HepG2 (cell line): ENCODE data around the gene ATRNL1. TPM values are rescaled to one million over a fixed set of nuclear protein-coding genes. Genes with fewer than 3 reads are reported as not detected.

Experiments
- ATAC-seq: fragments of 200-7000 bp; cut with Tn5 transposase; 3 replicates; pipeline ENCODE4 v1.9.1; 2020; ENCODE audit warnings: mild to moderate bottlenecking, moderate library complexity
- BruUV-seq: library from RNA; stranded (reverse); fragments of 400-500 nt; replicated peaks from 2 replicates; lab custom pipeline; 2021; lab: Mats Ljungman, UMichigan
- CTCF ChIA-PET: fragments of 300-600 bp; formaldehyde crosslinking; extraction: SDS; loops from one replicate; lab custom pipeline; 2021; ENCODE audit warnings: low total read pairs, inconsistent platforms, low intra/inter-chr PET ratio; lab: Yijun Ruan, JAX
- POLR2A ChIA-PET: fragments of 350-600 bp; sonication (Branson Sonifier 250); formaldehyde crosslinking; loops from one replicate; lab custom pipeline; 2020; ENCODE audit warnings: antibody characterized with exemption, inconsistent platforms; lab: Yijun Ruan, JAX
- DNase-seq: peaks from one replicate; pipeline ENCODE4 v3.0.0-alpha.2; 2015; ENCODE audit warnings: low spot score
- FAIRE-seq: peaks from 3 replicates; lab custom pipeline; 2011; peaks lifted over from hg19 to GRCh38; lab: Jason Lieb, UNC
- H2AFZ ChIP-seq: one replicate; pipeline ENCODE4 v1.6.1; 2011; ENCODE audit warnings: low read length, inconsistent platforms
- H3K27ac ChIP-seq: fragments of 300-600 bp; 3 replicates; pipeline ENCODE4 v1.8.0; 2011; ENCODE audit warnings: mixed run types, mild to moderate bottlenecking, mixed read lengths, low read length, inconsistent platforms; ENCODE audit not compliant: insufficient read depth; ENCODE audit errors: extremely low read length
- H3K27me3 ChIP-seq, 2 experiments: fragments of 200-600 bp in 1 of 2; 2 replicates in 1 of 2; 3 replicates in 1 of 2; pipeline versions ENCODE4 v1.6.0 to v1.8.0; 2011; ENCODE audit warnings: low read length in 2 of 2, mild to moderate bottlenecking in 2 of 2, moderate library complexity in 2 of 2, inconsistent platforms in 1 of 2; ENCODE audit not compliant: insufficient read depth in 2 of 2, control insufficient read depth in 1 of 2
- H3K36me3 ChIP-seq, 2 experiments: fragments of 200-600 bp in 1 of 2; replicated peaks in 1 of 2; 2 replicates in 1 of 2; 3 replicates in 1 of 2; pipeline versions ENCODE4 v1.5.1 to v1.8.0; 2011; ENCODE audit warnings: low read length in 2 of 2, inconsistent platforms in 1 of 2; ENCODE audit not compliant: insufficient read depth in 2 of 2, control insufficient read depth in 1 of 2
- H3K4me1 ChIP-seq: 2 replicates; pipeline ENCODE4 v1.5.1; 2012; ENCODE audit warnings: low read length, inconsistent platforms; ENCODE audit not compliant: insufficient read depth
- H3K4me2 ChIP-seq: 2 replicates; pipeline ENCODE4 v1.6.0; 2011; ENCODE audit warnings: low read depth, low read length, inconsistent platforms
- H3K4me3 ChIP-seq, 3 experiments: fragments of 200-600 bp in 1 of 3; sonication (generic), shearing (Covaris generic) in 1 of 3; replicated peaks in 1 of 3; 2 replicates each; pipeline ENCODE4 v1.5.1; 2011 to 2016; ENCODE audit warnings: low read length in 3 of 3, inconsistent platforms in 2 of 3, low read depth in 2 of 3, mild to moderate bottlenecking in 2 of 3, control low read depth in 1 of 3, mixed read lengths in 1 of 3; ENCODE audit not compliant: insufficient read depth in 1 of 3
- H3K79me2 ChIP-seq: one replicate; pipeline ENCODE4 v1.6.1; 2011; ENCODE audit warnings: low read length, inconsistent platforms; ENCODE audit not compliant: insufficient read depth
- H3K9ac ChIP-seq: 2 replicates; pipeline ENCODE4 v1.6.0; 2011; ENCODE audit warnings: mild to moderate bottlenecking, low read depth, low read length, inconsistent platforms; ENCODE audit not compliant: insufficient read depth
- H3K9me3 ChIP-seq: 2 replicates; pipeline ENCODE4 v1.5.1; 2012; ENCODE audit warnings: mild to moderate bottlenecking, low read length
- H4K20me1 ChIP-seq: 2 replicates; pipeline ENCODE4 v1.6.0; 2011; ENCODE audit warnings: inconsistent platforms, mild to moderate bottlenecking, low read length, moderate library complexity; ENCODE audit not compliant: insufficient read depth
- MAZ ChIP-seq, 2 experiments: sonication (generic) in 1 of 2; formaldehyde crosslinking in 1 of 2; IDR thresholded peaks; 2 replicates each; pipeline versions ENCODE4 v1.5.0 to v1.6.1; 2012 to 2020; ENCODE audit warnings: low read depth in 2 of 2, mild to moderate bottlenecking in 2 of 2, borderline replicate concordance in 1 of 2, improper control_type of control experiment in 1 of 2, low read length in 1 of 2, missing genetic modification reagents in 1 of 2, moderate library complexity in 1 of 2
- NCOA5 ChIP-seq: sonication (generic); formaldehyde crosslinking; IDR thresholded peaks from 2 replicates; pipeline ENCODE4 v1.4.0; 2020; ENCODE audit warnings: missing genetic modification reagents
- SKIL ChIP-seq: sonication (generic); formaldehyde crosslinking; IDR thresholded peaks from 2 replicates; pipeline ENCODE4 v1.8.0; 2022; ENCODE audit warnings: missing genetic modification reagents, mild to moderate bottlenecking, moderate library complexity, borderline replicate concordance
- TRAFD1 ChIP-seq: sonication (generic); formaldehyde crosslinking; IDR thresholded peaks from 2 replicates; pipeline ENCODE4 v1.5.1; 2020; ENCODE audit warnings: missing genetic modification reagents, mild to moderate bottlenecking, borderline replicate concordance
- ZBTB46 ChIP-seq: sonication (generic); formaldehyde crosslinking; IDR thresholded peaks from 2 replicates; pipeline ENCODE4 v1.4.0; 2020; ENCODE audit warnings: mild to moderate bottlenecking, missing genetic modification reagents, borderline replicate concordance
- ZNF446 ChIP-seq: sonication (generic); formaldehyde crosslinking; IDR thresholded peaks from 2 replicates; pipeline ENCODE4 v1.5.0; 2020; ENCODE audit warnings: mild to moderate bottlenecking, missing genetic modification reagents
- ZNF460 ChIP-seq: sonication (generic); formaldehyde crosslinking; IDR thresholded peaks from 2 replicates; pipeline ENCODE4 v1.5.1; 2020; ENCODE audit warnings: missing genetic modification reagents, mild to moderate bottlenecking, borderline replicate concordance
- ZNF629 ChIP-seq: sonication (generic); formaldehyde crosslinking; conservative IDR thresholded peaks from 2 replicates; pipeline ENCODE4 v1.5.0; 2020; ENCODE audit warnings: missing genetic modification reagents
- ZNF652 ChIP-seq: IDR thresholded peaks from 2 replicates; pipeline ENCODE4 v1.6.1; 2016; ENCODE audit warnings: low read depth, borderline replicate concordance
- ZNF772 ChIP-seq: sonication (generic); formaldehyde crosslinking; IDR thresholded peaks from 2 replicates; pipeline ENCODE4 v1.5.0; 2020; ENCODE audit warnings: mild to moderate bottlenecking, missing genetic modification reagents
- ZNF773 ChIP-seq: sonication (generic); formaldehyde crosslinking; IDR thresholded peaks from 2 replicates; pipeline ENCODE4 v1.4.0; 2020; ENCODE audit warnings: missing genetic modification reagents, borderline replicate concordance
- WGBS: methylation state at CpG from one replicate; pipeline ENCODE4 v1.1.6; 2017; ENCODE audit warnings: low lambda C conversion rate; 5-methylcytosine and 5-hydroxymethylcytosine counted together
- in situ Hi-C: cut with HindIII; loops from 2 replicates; pipeline ENCODE4 v1.10.0; 2017; ENCODE audit warnings: low pct_unique_long_range_greater_than_20kb; ENCODE audit not compliant: extremely low pct_ligation_motif_present
- intact Hi-C: fragments of 100-400 bp; cut with micrococcal nuclease; formaldehyde crosslinking; loops from one replicate; pipeline ENCODE4 v1.10.0; 2022; ENCODE audit not compliant: unreplicated experiment
- polyA plus RNA-seq, 8 experiments: library from polyadenylated mRNA; depleted of rRNA in 3 of 8; stranded (reverse) in 7 of 8; unstranded in 1 of 8; fragments of >200 nt; fragmentation: Illumina TruSeq in 4 of 8; extraction: Trizol in 4 of 8; gene quantifications; 2 replicates each; pipeline versions ENCODE4 v1.2.1 to v1.2.3, GENCODE V29; 2011 to 2016; ENCODE audit warnings: low read depth in 4 of 8, missing spikeins in 1 of 8, mixed read lengths in 1 of 8; ENCODE audit not compliant: insufficient read depth in 1 of 8
- total RNA-seq, 5 experiments: library from RNA; depleted of rRNA; stranded (reverse); fragments of >200 nt; fragmentation: Illumina TruSeq; extraction: Trizol; gene quantifications; 2 replicates each; pipeline ENCODE4 v1.2.3, GENCODE V29; 2016; ENCODE audit warnings: low read depth in 1 of 5

ATRNL1 gene
- total and polyA plus RNA-seq, 2 of the 13 experiments (the other 11 are each of a cell fraction or from before 2014, with no cell fraction given): 0.04 TPM; not detected in 1

GRCh38 chr10:115931309-115931708 is 838.1 kb downstream of the ATRNL1 start:
- no peak overlapping the region for H3K9ac ChIP-seq
- H3K36me3 ChIP-seq: no peaks in the 10 kb centered on the region
- H3K79me2 ChIP-seq: no peaks in the 10 kb centered on the region
- H4K20me1 ChIP-seq: no peaks in the 10 kb centered on the region
- H3K27ac ChIP-seq: no peak overlapping the region
- no peak overlapping the region for H3K4me2 ChIP-seq
- WGBS: 41% methylated on average over 2 of the region's 2 CpGs
- no peak overlapping the region for H2AFZ ChIP-seq
- no peak overlapping the region for H3K4me3 ChIP-seq
- POLR2A ChIA-PET: no interaction called here
- in situ Hi-C loops (no loop called here), intact Hi-C loops (no loop called here)
- H3K9me3 ChIP-seq: no peaks in the 10 kb centered on the region
- H3K4me1 ChIP-seq: no peaks in the 10 kb centered on the region
- no peak for TF ChIP-seq ZNF460 (CRISPR knock-in tag)
- TF ChIP-seq MAZ (IDR thresholded peaks at IDR 0.05; ENCODE audit: borderline replicate concordance, low read depth, low read length): no peak
- no peak for TF ChIP-seq MAZ (CRISPR knock-in tag; IDR thresholded peaks at IDR 0.05; ENCODE audit: low read depth)
- TF ChIP-seq ZNF652: no peak
- TF ChIP-seq TRAFD1 (CRISPR knock-in tag): no peak
- no peak for TF ChIP-seq ZNF773 (CRISPR knock-in tag)
- TF ChIP-seq ZNF629: no peak
- no peak for TF ChIP-seq NCOA5
- ATAC-seq: no peak
- no peaks in the 10 kb centered on the region for H3K27me3 ChIP-seq
- DNase-seq: no peak
- no TSS peak for BruUV-seq
- CTCF ChIA-PET: no interaction called here
- FAIRE-seq: no peak

GRCh38 chr10:115932099-115932498 is 838.9 kb downstream of the ATRNL1 start:
- intact Hi-C loops (no loop called here), in situ Hi-C loops (no loop called here)
- Histone ChIP-seq H3K79me2 (no peaks in the 10 kb centered on the region), H3K27ac (no peak overlapping the region), H3K9ac (no peak overlapping the region), H4K20me1 (no peaks in the 10 kb centered on the region), H3K9me3 (no peaks in the 10 kb centered on the region), H2AFZ (no peak overlapping the region), H3K4me3 (no peak overlapping the region), H3K4me1 (no peaks in the 10 kb centered on the region), H3K36me3 (no peaks in the 10 kb centered on the region), H3K4me2 (no peak overlapping the region), H3K27me3 (no peaks in the 10 kb centered on the region)
- FAIRE-seq: no peak
- no TSS peak for BruUV-seq
- ChIA-PET POLR2A (no interaction called here), CTCF (no interaction called here)
- 2% methylated on average over 2 of the region's 2 CpGs for WGBS
- no peak for DNase-seq
- no peak for ATAC-seq
- TF ChIP-seq ZBTB46 (CRISPR knock-in tag) (no peak), ZNF446 (no peak), SKIL (CRISPR knock-in tag) (no peak), ZNF772 (CRISPR knock-in tag) (no peak)
